MM.1S (cell line): Measurements from ENCODE around the gene TMTC1.

Experiments used
- EZH2 ChIP-seq: fragments of 300-600 bp; sonication (generic); optimal IDR thresholded peaks from 2 replicates; pipeline ENCODE3; 2017; ENCODE audit warnings: low read depth, mild to moderate bottlenecking, antibody characterized with exemption, low read length, mixed read lengths
- EZH2phosphoT487 ChIP-seq: fragments of 300-600 bp; sonication (generic); IDR thresholded peaks from 2 replicates; pipeline ENCODE4 v1.6.1; 2018; ENCODE audit warnings: antibody characterized with exemption, low read length
- TF ChIP-seq, protein P1 (sequence below): fragments of 300-600 bp; sonication (generic); IDR thresholded peaks from 2 replicates; pipeline ENCODE4 v1.5.1; 2016; ENCODE audit warnings: antibody characterized with exemption, low read length, mixed read lengths

- TF ChIP-seq EZH2 (no peak), EZH2phosphoT487 (no peak)
- TF ChIP-seq, protein P1, sequence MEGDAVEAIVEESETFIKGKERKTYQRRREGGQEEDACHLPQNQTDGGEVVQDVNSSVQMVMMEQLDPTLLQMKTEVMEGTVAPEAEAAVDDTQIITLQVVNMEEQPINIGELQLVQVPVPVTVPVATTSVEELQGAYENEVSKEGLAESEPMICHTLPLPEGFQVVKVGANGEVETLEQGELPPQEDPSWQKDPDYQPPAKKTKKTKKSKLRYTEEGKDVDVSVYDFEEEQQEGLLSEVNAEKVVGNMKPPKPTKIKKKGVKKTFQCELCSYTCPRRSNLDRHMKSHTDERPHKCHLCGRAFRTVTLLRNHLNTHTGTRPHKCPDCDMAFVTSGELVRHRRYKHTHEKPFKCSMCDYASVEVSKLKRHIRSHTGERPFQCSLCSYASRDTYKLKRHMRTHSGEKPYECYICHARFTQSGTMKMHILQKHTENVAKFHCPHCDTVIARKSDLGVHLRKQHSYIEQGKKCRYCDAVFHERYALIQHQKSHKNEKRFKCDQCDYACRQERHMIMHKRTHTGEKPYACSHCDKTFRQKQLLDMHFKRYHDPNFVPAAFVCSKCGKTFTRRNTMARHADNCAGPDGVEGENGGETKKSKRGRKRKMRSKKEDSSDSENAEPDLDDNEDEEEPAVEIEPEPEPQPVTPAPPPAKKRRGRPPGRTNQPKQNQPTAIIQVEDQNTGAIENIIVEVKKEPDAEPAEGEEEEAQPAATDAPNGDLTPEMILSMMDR, result no peak
Observed at GRCh38 chr12:29612912-29613311, 170.8 kb downstream of the TMTC1 start.
